GM12878 (cell line): ENCODE data around the gene AFAP1. TPM values are rescaled to one million over a fixed set of nuclear protein-coding genes. Genes with fewer than 3 reads are reported as not detected.

Experiments used
- ATAC-seq: fragments of 200-7000 bp; cut with Tn5 transposase; 3 replicates; pipeline ENCODE4 v1.9.1; 2020; ENCODE audit warnings: mild to moderate bottlenecking, moderate library complexity
- BruUV-seq: library from RNA; stranded (reverse); fragments of 400-500 nt; replicated peaks from 2 replicates; lab custom pipeline; 2021; lab: Mats Ljungman, UMichigan
- CTCF ChIA-PET: fragments of 300-600 bp; sonication (Branson Sonifier 250); formaldehyde crosslinking; extraction: SDS; loops from one replicate; lab custom pipeline; 2021; ENCODE audit warnings: inconsistent platforms; lab: Yijun Ruan, JAX
- POLR2A ChIA-PET: fragments of 350-600 bp; formaldehyde crosslinking; extraction: SDS; loops from one replicate; lab custom pipeline; 2021; ENCODE audit warnings: inconsistent platforms; lab: Charles Lee
- RAD21 ChIA-PET: fragments of 300-600 bp; sonication (Branson Sonifier 250); formaldehyde crosslinking; loops from one replicate; lab custom pipeline; 2023; ENCODE audit warnings: antibody characterized with exemption; ENCODE audit not compliant: unreplicated experiment; lab: Charles Lee
- SMC1A ChIA-PET: fragments of 300-600 bp; sonication (Branson Sonifier 250); formaldehyde crosslinking; loops from one replicate; lab custom pipeline; 2023; ENCODE audit not compliant: unreplicated experiment, uncharacterized antibody; lab: Charles Lee
- DNase-seq: peaks from one replicate; pipeline ENCODE4 v3.0.0-alpha.2; 2011; ENCODE audit warnings: low read depth, low spot score
- FAIRE-seq: peaks from 3 replicates; lab custom pipeline; 2011; peaks lifted over from hg19 to GRCh38; lab: Jason Lieb, UNC
- H2AFZ ChIP-seq: 2 replicates; pipeline ENCODE4 v1.6.0; 2011; ENCODE audit warnings: low read depth, low read length, control low read depth; ENCODE audit not compliant: control insufficient read depth
- H3K27ac ChIP-seq: 2 replicates; pipeline ENCODE4 v1.5.1; 2011; ENCODE audit warnings: control low read depth; ENCODE audit not compliant: control insufficient read depth, insufficient read depth
- H3K27me3 ChIP-seq, 2 experiments: replicated peaks in 1 of 2; 2 replicates each; pipeline versions ENCODE4 v1.6.0 to v1.6.1; 2011; ENCODE audit warnings: low read length in 1 of 2; ENCODE audit not compliant: control insufficient read depth in 2 of 2, insufficient read depth in 2 of 2
- H3K36me3 ChIP-seq, 2 experiments: 2 replicates each; pipeline ENCODE4 v1.5.1; 2011; ENCODE audit warnings: low read length in 1 of 2; ENCODE audit not compliant: control insufficient read depth in 2 of 2, insufficient read depth in 2 of 2
- H3K4me1 ChIP-seq: 2 replicates; pipeline ENCODE4 v1.6.1; 2011; ENCODE audit warnings: mild to moderate bottlenecking, low read length, moderate library complexity, mixed read lengths; ENCODE audit not compliant: control insufficient read depth, insufficient read depth
- H3K4me2 ChIP-seq: 2 replicates; pipeline ENCODE4 v1.6.0; 2011; ENCODE audit warnings: control low read depth; ENCODE audit not compliant: control insufficient read depth, insufficient read depth
- H3K4me3 ChIP-seq: fragments of 200-600 bp; sonication (generic); 2 replicates; pipeline ENCODE4 v1.5.1; 2016
- H3K79me2 ChIP-seq: 2 replicates; pipeline ENCODE4 v1.6.0; 2011; ENCODE audit warnings: low read length; ENCODE audit not compliant: control insufficient read depth, insufficient read depth
- H3K9ac ChIP-seq: 2 replicates; pipeline ENCODE4 v1.8.0; 2011; ENCODE audit warnings: low read length, control low read depth, mixed read lengths; ENCODE audit not compliant: control insufficient read depth, insufficient read depth
- H3K9me3 ChIP-seq: replicated peaks from 3 replicates; pipeline ENCODE4 v1.5.1; 2011; ENCODE audit warnings: mild to moderate bottlenecking, low read length; ENCODE audit not compliant: control insufficient read depth, insufficient read depth
- H4K20me1 ChIP-seq: 2 replicates; pipeline ENCODE4 v1.6.0; 2011; ENCODE audit not compliant: control insufficient read depth, insufficient read depth
- ATF7 ChIP-seq: fragments of 450-650 bp; IDR thresholded peaks from 2 replicates; pipeline ENCODE4 v1.6.1; 2016; ENCODE audit warnings: low read depth, mild to moderate bottlenecking
- HDAC6 ChIP-seq: fragments of 200-600 bp; sonication (generic); IDR thresholded peaks from one replicate; pipeline ENCODE4 v1.8.0; 2017; ENCODE audit warnings: antibody characterized with exemption; ENCODE audit not compliant: unreplicated experiment
- IKZF2 ChIP-seq, 2 experiments: fragments of 450-650 bp; IDR thresholded peaks; 2 replicates each; pipeline ENCODE4 v1.6.1; 2017; ENCODE audit warnings: mild to moderate bottlenecking in 2 of 2, moderate library complexity in 2 of 2
- NFXL1 ChIP-seq: fragments of 450-650 bp; IDR thresholded peaks from 2 replicates; pipeline ENCODE4 v1.6.1; 2017; ENCODE audit warnings: antibody characterized with exemption, mild to moderate bottlenecking, borderline replicate concordance
- SPI1 ChIP-seq: IDR thresholded peaks from 2 replicates; pipeline ENCODE4 v1.6.1; 2011; ENCODE audit warnings: low read depth, mild to moderate bottlenecking, low read length, moderate library complexity, borderline replicate concordance; ENCODE audit not compliant: insufficient read depth
- WGBS: methylation state at CpG from one replicate; pipeline ENCODE4 v1.1.6; 2016; ENCODE audit warnings: low lambda C conversion rate; ENCODE audit not compliant: insufficient replicate concordance, insufficient coverage; ENCODE audit errors: missing lambda C conversion rate; 5-methylcytosine and 5-hydroxymethylcytosine counted together
- in situ Hi-C: fragments of 300-500 bp; cut with MboI; formaldehyde crosslinking; loops from 9 replicates; pipeline ENCODE4 v1.14.3; 2018; ENCODE audit warnings: mixed read lengths
- intact Hi-C: fragments of 100-400 bp; cut with micrococcal nuclease; formaldehyde crosslinking; loops from one replicate; pipeline ENCODE4 v1.14.2; 2022; ENCODE audit not compliant: unreplicated experiment
- polyA plus RNA-seq, 11 experiments: library from polyadenylated mRNA; depleted of rRNA in 4 of 11; unstranded in 6 of 11; stranded (reverse) in 5 of 11; fragments of >200 nt; fragmentation: Nextera tagmentation in 4 of 11; fragmentation: Illumina TruSeq in 1 of 11; extraction: Ambion mirVana in 4 of 11; extraction: Trizol in 1 of 11; gene quantifications; 1 replicate in 1 of 11; 2 replicates in 10 of 11; pipeline versions ENCODE4 v1.2.1 to v1.2.3, GENCODE V29; 2011 to 2016; ENCODE audit warnings: inconsistent platforms in 2 of 11, missing spikeins in 2 of 11, low read depth in 1 of 11
- total RNA-seq, 4 experiments: library from RNA; depleted of rRNA in 3 of 4; stranded (reverse); fragments of >200 nt in 3 of 4; fragmentation: Illumina TruSeq in 1 of 4; extraction: Trizol in 1 of 4; gene quantifications; 2 replicates each; pipeline versions ENCODE4 v1.2.1 to v1.2.3, GENCODE V29; 2013 to 2021

Gene AFAP1
- total and polyA plus RNA-seq, 10 of the 15 experiments (the other 5 are each of a cell fraction or from before 2014, with no cell fraction given), result 0.02 to 0.23 (median 0.09) TPM; not detected in 1

GRCh38 chr4:7745301-7745885 lies 194.3 kb downstream of the AFAP1 start:
- FAIRE-seq, result no peak
- 40% methylated on average over 15 of the region's 15 CpGs for WGBS
- Histone ChIP-seq H3K36me3 (no peaks in the 10 kb centered on the region), H3K4me3 (no peak overlapping the region), H3K27ac (no peak overlapping the region), H4K20me1 (no peaks in the 10 kb centered on the region), H2AFZ (no peak overlapping the region), H3K4me2 (no peak overlapping the region), H3K9me3 (no peaks in the 10 kb centered on the region), H3K27me3 (no peaks in the 10 kb centered on the region; a peak in 1 of 4 replicates), H3K79me2 (no peaks in the 10 kb centered on the region), H3K4me1 (peaks cover 13% of the 10 kb centered on the region), H3K9ac (no peak overlapping the region)
- intact Hi-C loops (no loop called here), in situ Hi-C loops (no loop called here)
- TF ChIP-seq NFXL1 (no peak), ATF7 (no peak), HDAC6 (no peak)
- no peak for ATAC-seq
- no peak for DNase-seq
- BruUV-seq, result no TSS peak
- ChIA-PET CTCF (interaction anchor here (1.8 kb wide), 1 partner anchor 16 kb away, joined by 7 read pairs; no protein-coding TSS in a partner anchor), RAD21 (no interaction called here), SMC1A (no interaction called here), POLR2A (no interaction called here)

- ATAC-seq (no peak; the same call in 2 of the 3 replicates), DNase-seq (no peak), FAIRE-seq (no peak)
- no peak overlapping the region for H2AFZ ChIP-seq
- ChIA-PET CTCF (interaction anchor here (1.8 kb wide), 1 partner anchor 17 kb away, joined by 7 read pairs; no protein-coding TSS in a partner anchor), POLR2A (no interaction called here), RAD21 (no interaction called here), SMC1A (no interaction called here)
- no peak overlapping the region for H3K27ac ChIP-seq
- no peak overlapping the region for H3K9ac ChIP-seq
- H4K20me1 ChIP-seq, result no peaks in the 10 kb centered on the region
- H3K27me3 ChIP-seq, result no peaks in the 10 kb centered on the region; a peak in 1 of 4 replicates
- peak; percentile 86 for TF ChIP-seq SPI1
- no peak for TF ChIP-seq IKZF2 (IDR thresholded peaks at IDR 0.05)
- no peaks in the 10 kb centered on the region for H3K79me2 ChIP-seq
- intact Hi-C loops, result no loop called here
- no peaks in the 10 kb centered on the region for H3K36me3 ChIP-seq
- BruUV-seq, result no TSS peak
- no peaks in the 10 kb centered on the region for H3K9me3 ChIP-seq
- no peak overlapping the region for H3K4me2 ChIP-seq
- in situ Hi-C loops, result no loop called here
- 64% methylated on average over 16 of the region's 16 CpGs for WGBS
- H3K4me3 ChIP-seq, result no peak overlapping the region
- H3K4me1 ChIP-seq, result peaks cover 13% of the 10 kb centered on the region
Measured at GRCh38 chr4:7744142-7744804, 195.4 kb downstream of the AFAP1 start.
